SJCRH30 (cell line): Measurements from ENCODE around the gene TOM1L2. TPM values are rescaled to one million over a fixed set of nuclear protein-coding genes. Genes with fewer than 3 reads are reported as not detected.
"Not testable (repeated sequence)": the region's sequence is repeated elsewhere in the genome, so short reads cannot be mapped to it uniquely, and the experiment has no call there.

ENCODE experiments used
- DNase-seq, 2 experiments: peaks; one replicate each; pipeline ENCODE4 v3.0.0-alpha.2; 2015 to 2020
- H3K27ac ChIP-seq: fragments of 250-450 bp; sonication (Bioruptor Pico); 2 replicates; pipeline ENCODE4 v1.5.1; 2020; ENCODE audit warnings: mild to moderate bottlenecking, moderate library complexity
- H3K27me3 ChIP-seq: fragments of 250-450 bp; sonication (Bioruptor Pico); 2 replicates; pipeline ENCODE4 v1.5.1; 2020; ENCODE audit warnings: mild to moderate bottlenecking, moderate library complexity
- H3K36me3 ChIP-seq: fragments of 250-450 bp; sonication (Bioruptor Pico); 2 replicates; pipeline ENCODE4 v1.5.1; 2020; ENCODE audit warnings: mild to moderate bottlenecking, moderate library complexity
- H3K4me1 ChIP-seq: fragments of 250-450 bp; sonication (Bioruptor Pico); 2 replicates; pipeline ENCODE4 v1.5.1; 2020; ENCODE audit warnings: mild to moderate bottlenecking, moderate library complexity
- H3K4me3 ChIP-seq: fragments of 250-450 bp; sonication (Bioruptor Pico); 2 replicates; pipeline ENCODE4 v1.5.1; 2020; ENCODE audit warnings: mild to moderate bottlenecking, moderate library complexity
- H3K9me3 ChIP-seq: fragments of 250-450 bp; sonication (Bioruptor Pico); replicated peaks from 2 replicates; pipeline ENCODE4 v1.5.1; 2020; ENCODE audit warnings: mild to moderate bottlenecking, moderate library complexity
- total RNA-seq: library from RNA; depleted of rRNA; stranded (reverse); fragments of >200 nt; shearing (Covaris generic); gene quantifications from 2 replicates; pipeline ENCODE4 v1.2.3, GENCODE V29; 2014

The TOM1L2 gene
- total RNA-seq, 1 experiment from 2014 or later: 30.0 TPM

GRCh38 chr17:17921192-17922069, 50.8 kb downstream of the TOM1L2 start:
- Histone ChIP-seq H3K4me1 (peaks cover 38% of the 10 kb centered on the region), H3K27ac (peak overlapping the region; percentile 56)
- DNase-seq: peak; percentile 93 to 95

GRCh38 chr17:17919169-17920107, 52.8 kb downstream of the TOM1L2 start:
- DNase-seq: peak; percentile 96 to 99
- Histone ChIP-seq H3K4me3 (no peak overlapping the region), H3K36me3 (no peaks in the 10 kb centered on the region), H3K27me3 (no peaks in the 10 kb centered on the region), H3K27ac (no peak overlapping the region), H3K4me1 (peaks cover 44% of the 10 kb centered on the region), H3K9me3 (no peaks in the 10 kb centered on the region)

More at GRCh38 chr17:17921192-17922069, 50.8 kb downstream of the TOM1L2 start:
- no peaks in the 10 kb centered on the region for H3K27me3 ChIP-seq
- H3K36me3 ChIP-seq: no peaks in the 10 kb centered on the region
- H3K9me3 ChIP-seq: no peaks in the 10 kb centered on the region
- no peak overlapping the region for H3K4me3 ChIP-seq

- no peak for DNase-seq
- Histone ChIP-seq H3K27me3 (no peaks in the 10 kb centered on the region), H3K9me3 (no peaks in the 10 kb centered on the region), H3K27ac (no peak overlapping the region), H3K4me1 (peaks cover 50% of the 10 kb centered on the region), H3K4me3 (no peak overlapping the region), H3K36me3 (no peaks in the 10 kb centered on the region)
Measured at GRCh38 chr17:17917394-17917793, 54.8 kb downstream of the TOM1L2 start.

GRCh38 chr17:17915183-17915582, 57.0 kb downstream of the TOM1L2 start:
- no peaks in the 10 kb centered on the region for H3K9me3 ChIP-seq
- no peaks in the 10 kb centered on the region for H3K36me3 ChIP-seq
- no peak for DNase-seq
- H3K27ac ChIP-seq: no peak overlapping the region
- H3K27me3 ChIP-seq: no peaks in the 10 kb centered on the region
- H3K4me1 ChIP-seq: peaks cover 29% of the 10 kb centered on the region
- H3K4me3 ChIP-seq: no peak overlapping the region

GRCh38 chr17:17913695-17914332, 58.4 kb downstream of the TOM1L2 start:
- H3K27ac ChIP-seq: peak overlapping the region; percentile 17; the same call in 1 of the 2 replicates
- peaks cover 18% of the 10 kb centered on the region for H3K4me1 ChIP-seq
- no peaks in the 10 kb centered on the region for H3K36me3 ChIP-seq
- H3K9me3 ChIP-seq: no peaks in the 10 kb centered on the region
- H3K4me3 ChIP-seq: no peak overlapping the region
- H3K27me3 ChIP-seq: no peaks in the 10 kb centered on the region
- DNase-seq: peak; percentile 100

- not testable (repeated sequence) for H3K9me3 ChIP-seq, H3K27me3 ChIP-seq, H3K4me3 ChIP-seq, DNase-seq, H3K27ac ChIP-seq, H3K36me3 ChIP-seq
- peaks cover 18% of the 10 kb centered on the region for H3K4me1 ChIP-seq
Measured at GRCh38 chr17:17912336-17912735, 59.9 kb downstream of the TOM1L2 start.

- Histone ChIP-seq H3K27ac (no peak overlapping the region), H3K4me1 (peaks cover 18% of the 10 kb centered on the region), H3K27me3 (no peaks in the 10 kb centered on the region), H3K36me3 (no peaks in the 10 kb centered on the region), H3K9me3 (no peaks in the 10 kb centered on the region), H3K4me3 (no peak overlapping the region)
- no peak for DNase-seq
Measured at GRCh38 chr17:17911001-17911613, 61.1 kb downstream of the TOM1L2 start.

GRCh38 chr17:17910060-17910459, 62.1 kb downstream of the TOM1L2 start:
- Histone ChIP-seq H3K4me3 (no peak overlapping the region), H3K4me1 (peaks cover 16% of the 10 kb centered on the region), H3K9me3 (no peaks in the 10 kb centered on the region), H3K36me3 (no peaks in the 10 kb centered on the region), H3K27me3 (no peaks in the 10 kb centered on the region), H3K27ac (no peak overlapping the region)
- no peak for DNase-seq

GRCh38 chr17:17909078-17909477, 63.1 kb downstream of the TOM1L2 start:
- peaks cover 6% of the 10 kb centered on the region for H3K4me1 ChIP-seq
- no peaks in the 10 kb centered on the region for H3K9me3 ChIP-seq

GRCh38 chr17:17907469-17907868, 64.7 kb downstream of the TOM1L2 start:
- H3K4me1 ChIP-seq: no peaks in the 10 kb centered on the region
- H3K36me3 ChIP-seq: no peaks in the 10 kb centered on the region
- no peak overlapping the region for H3K4me3 ChIP-seq
- DNase-seq: no peak
- H3K27ac ChIP-seq: no peak overlapping the region
- no peaks in the 10 kb centered on the region for H3K9me3 ChIP-seq
- no peaks in the 10 kb centered on the region for H3K27me3 ChIP-seq

More at GRCh38 chr17:17909078-17909477, 63.1 kb downstream of the TOM1L2 start:
- no peak for DNase-seq
- no peaks in the 10 kb centered on the region for H3K27me3 ChIP-seq
- no peak overlapping the region for H3K4me3 ChIP-seq
- no peaks in the 10 kb centered on the region for H3K36me3 ChIP-seq
- H3K27ac ChIP-seq: no peak overlapping the region

GRCh38 chr17:17906418-17907215, 65.6 kb downstream of the TOM1L2 start:
- no peak for DNase-seq
- Histone ChIP-seq H3K4me1 (no peaks in the 10 kb centered on the region), H3K27ac (no peak overlapping the region)

GRCh38 chr17:17905036-17905320, 67.2 kb downstream of the TOM1L2 start:
- H3K4me3 ChIP-seq: no peak overlapping the region
- H3K9me3 ChIP-seq: no peaks in the 10 kb centered on the region
- no peak for DNase-seq
- no peak overlapping the region for H3K27ac ChIP-seq
- no peaks in the 10 kb centered on the region for H3K36me3 ChIP-seq
- H3K27me3 ChIP-seq: no peaks in the 10 kb centered on the region
- peaks cover 14% of the 10 kb centered on the region for H3K4me1 ChIP-seq

More at GRCh38 chr17:17906418-17907215, 65.6 kb downstream of the TOM1L2 start:
- H3K36me3 ChIP-seq: no peaks in the 10 kb centered on the region
- H3K9me3 ChIP-seq: no peaks in the 10 kb centered on the region
- H3K4me3 ChIP-seq: no peak overlapping the region
- no peaks in the 10 kb centered on the region for H3K27me3 ChIP-seq

GRCh38 chr17:17904166-17905035, 67.8 kb downstream of the TOM1L2 start:
- DNase-seq: no peak
- Histone ChIP-seq H3K27me3 (no peaks in the 10 kb centered on the region), H3K4me1 (peaks cover 17% of the 10 kb centered on the region), H3K4me3 (no peak overlapping the region), H3K36me3 (no peaks in the 10 kb centered on the region), H3K27ac (no peak overlapping the region), H3K9me3 (no peaks in the 10 kb centered on the region)
